Mesenchymal stem cell (in vitro differentiated cells and primary cell): ENCODE results near the gene RHBDL1.

ENCODE experiments used
- DNase-seq: peaks from one replicate; pipeline ENCODE4 v3.0.0-alpha.2; 2013
- H2AFZ ChIP-seq: one replicate; pipeline ENCODE4 v1.6.1; 2013; ENCODE audit warnings: low read depth, mild to moderate bottlenecking, control low read depth, inconsistent platforms, low read length, moderate library complexity
- H2AK5ac ChIP-seq: 2 replicates; pipeline ENCODE4 v1.6.1; 2013; ENCODE audit warnings: low read length, moderate library complexity, mild to moderate bottlenecking, inconsistent platforms; ENCODE audit not compliant: severe bottlenecking
- H2BK120ac ChIP-seq: one replicate; pipeline ENCODE4 v1.6.1; 2013; ENCODE audit warnings: low read depth, mild to moderate bottlenecking, inconsistent platforms, low read length, moderate library complexity
- H2BK12ac ChIP-seq, 2 experiments: one replicate each; pipeline ENCODE4 v1.6.1; 2013; ENCODE audit warnings: inconsistent platforms in 2 of 2, low read length in 2 of 2, mild to moderate bottlenecking in 2 of 2, moderate library complexity in 2 of 2, control low read depth in 1 of 2
- H2BK15ac ChIP-seq: one replicate; pipeline ENCODE4 v1.6.1; 2013; ENCODE audit warnings: mild to moderate bottlenecking, low read depth, inconsistent platforms; ENCODE audit not compliant: poor library complexity, severe bottlenecking
- H2BK5ac ChIP-seq: 2 replicates; pipeline ENCODE4 v1.6.1; 2013; ENCODE audit warnings: low read depth, mild to moderate bottlenecking, low read length, control low read depth, inconsistent platforms; ENCODE audit not compliant: poor library complexity, severe bottlenecking
- H3K14ac ChIP-seq, 2 experiments: one replicate each; pipeline ENCODE4 v1.6.1; 2013; ENCODE audit warnings: inconsistent platforms in 2 of 2, low read length in 2 of 2, control low read depth in 1 of 2, mild to moderate bottlenecking in 1 of 2, moderate library complexity in 1 of 2
- H3K18ac ChIP-seq, 2 experiments: one replicate each; pipeline ENCODE4 v1.6.1; 2013; ENCODE audit warnings: inconsistent platforms in 2 of 2, low read length in 2 of 2, control low read depth in 1 of 2, low read depth in 1 of 2, mild to moderate bottlenecking in 1 of 2
- H3K23ac ChIP-seq, 2 experiments: one replicate each; pipeline ENCODE4 v1.6.1; 2013; ENCODE audit warnings: inconsistent platforms in 2 of 2, low read length in 2 of 2, mild to moderate bottlenecking in 2 of 2, moderate library complexity in 2 of 2, control low read depth in 1 of 2
- H3K27ac ChIP-seq: 2 replicates; pipeline ENCODE4 v1.5.1; 2013; ENCODE audit warnings: mild to moderate bottlenecking, moderate library complexity, low read length, control low read depth, inconsistent platforms; ENCODE audit not compliant: poor library complexity, severe bottlenecking
- H3K27me3 ChIP-seq, 2 experiments: 2 replicates each; pipeline versions ENCODE4 v1.6.1 to v1.7.0; 2013; ENCODE audit warnings: low read length in 2 of 2, mild to moderate bottlenecking in 2 of 2, moderate library complexity in 2 of 2, control low read depth in 1 of 2, inconsistent platforms in 1 of 2; ENCODE audit not compliant: control insufficient read depth in 1 of 2, insufficient read depth in 1 of 2
- H3K36me3 ChIP-seq, 2 experiments: 2 replicates each; pipeline versions ENCODE4 v1.6.1 to v1.7.0; 2013; ENCODE audit warnings: low read length in 2 of 2, control low read depth in 1 of 2, inconsistent platforms in 1 of 2, low read depth in 1 of 2, mild to moderate bottlenecking in 1 of 2; ENCODE audit not compliant: insufficient read depth in 2 of 2, control insufficient read depth in 1 of 2
- H3K4ac ChIP-seq, 2 experiments: one replicate each; pipeline ENCODE4 v1.6.1; 2013; ENCODE audit warnings: inconsistent platforms in 2 of 2, low read length in 2 of 2, mild to moderate bottlenecking in 2 of 2, moderate library complexity in 2 of 2, control low read depth in 1 of 2, low read depth in 1 of 2
- H3K4me1 ChIP-seq: 2 replicates; pipeline ENCODE4 v1.6.1; 2013; ENCODE audit warnings: low read depth, low read length, control low read depth; ENCODE audit not compliant: control insufficient read depth, insufficient read depth
- H3K4me2 ChIP-seq: 2 replicates; pipeline ENCODE4 v1.6.1; 2013; ENCODE audit warnings: low read length, mild to moderate bottlenecking, inconsistent platforms; ENCODE audit not compliant: poor library complexity, severe bottlenecking
- H3K4me3 ChIP-seq, 2 experiments: 2 replicates each; pipeline versions ENCODE4 v1.5.1 to v1.7.0; 2013; ENCODE audit warnings: low read length in 2 of 2, mild to moderate bottlenecking in 2 of 2, control low read depth in 1 of 2, low read depth in 1 of 2; ENCODE audit not compliant: insufficient read depth in 1 of 2
- H3K79me1 ChIP-seq: replicated peaks from 2 replicates; pipeline ENCODE4 v1.6.1; 2013; ENCODE audit warnings: mild to moderate bottlenecking, control low read depth, low read length, inconsistent platforms; ENCODE audit not compliant: poor library complexity, severe bottlenecking
- H3K9ac ChIP-seq: 2 replicates; pipeline ENCODE4 v1.7.0; 2013; ENCODE audit warnings: mild to moderate bottlenecking, low read length, moderate library complexity
- H3K9me3 ChIP-seq: 2 replicates; pipeline ENCODE4 v1.7.0; 2013; ENCODE audit warnings: mild to moderate bottlenecking, low read length; ENCODE audit not compliant: control insufficient read depth
- H4K8ac ChIP-seq: one replicate; pipeline ENCODE4 v1.6.1; 2013; ENCODE audit warnings: inconsistent platforms, mild to moderate bottlenecking, low read length, moderate library complexity
- H4K91ac ChIP-seq: one replicate; pipeline ENCODE4 v1.6.1; 2013; ENCODE audit warnings: mild to moderate bottlenecking, low read length, inconsistent platforms
- WGBS: methylation state at CpG from one replicate; pipeline ENCODE4 v1.1.7; 2013; ENCODE audit warnings: mixed read lengths; 5-methylcytosine and 5-hydroxymethylcytosine counted together

Gene RHBDL1

DNA sequence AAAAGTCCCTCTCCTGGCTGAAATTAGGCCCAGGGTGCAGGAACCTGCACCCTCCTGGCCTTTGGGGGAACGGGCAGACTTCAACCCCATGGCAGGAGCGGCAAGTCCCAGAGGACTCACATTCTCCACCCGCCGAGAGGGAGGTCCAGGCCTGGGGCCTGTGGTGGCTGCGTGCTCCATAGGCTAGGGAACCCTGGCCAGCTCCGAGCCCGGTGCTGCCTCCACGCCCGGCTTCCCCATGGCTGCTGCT is 50.6 kb downstream of the RHBDL1 start:
- Histone ChIP-seq H3K4me3 (no peak overlapping the region), H3K14ac (no peak overlapping the region), H2BK120ac (no peak overlapping the region), H3K27me3 (peaks cover 0 to 19% of the 10 kb centered on the region in 2 experiments), H3K4ac (peak overlapping the region in 1 of 2 experiments; percentile 70), H3K23ac (no peak overlapping the region), H2BK15ac (peak overlapping the region; percentile 57), H2BK12ac (peak overlapping the region in 1 of 2 experiments; percentile 90), H4K91ac (peak overlapping the region; percentile 64), H3K9ac (no peak overlapping the region), H2AFZ (no peak overlapping the region), H2BK5ac (no peak overlapping the region), H3K9me3 (no peaks in the 10 kb centered on the region), H3K4me1 (peaks cover 49% of the 10 kb centered on the region), H3K18ac (peak overlapping the region; percentile 61 to 81), H4K8ac (peak overlapping the region; percentile 45), H3K4me2 (no peak overlapping the region), H3K36me3 (peaks cover 0 to 46% of the 10 kb centered on the region in 2 experiments), H2AK5ac (no peak overlapping the region), H3K79me1 (peaks cover 5% of the 10 kb centered on the region), H3K27ac (no peak overlapping the region)
- DNase-seq: peak; percentile 36
- 38% methylated on average over 9 of the region's 9 CpGs for WGBS

DNA sequence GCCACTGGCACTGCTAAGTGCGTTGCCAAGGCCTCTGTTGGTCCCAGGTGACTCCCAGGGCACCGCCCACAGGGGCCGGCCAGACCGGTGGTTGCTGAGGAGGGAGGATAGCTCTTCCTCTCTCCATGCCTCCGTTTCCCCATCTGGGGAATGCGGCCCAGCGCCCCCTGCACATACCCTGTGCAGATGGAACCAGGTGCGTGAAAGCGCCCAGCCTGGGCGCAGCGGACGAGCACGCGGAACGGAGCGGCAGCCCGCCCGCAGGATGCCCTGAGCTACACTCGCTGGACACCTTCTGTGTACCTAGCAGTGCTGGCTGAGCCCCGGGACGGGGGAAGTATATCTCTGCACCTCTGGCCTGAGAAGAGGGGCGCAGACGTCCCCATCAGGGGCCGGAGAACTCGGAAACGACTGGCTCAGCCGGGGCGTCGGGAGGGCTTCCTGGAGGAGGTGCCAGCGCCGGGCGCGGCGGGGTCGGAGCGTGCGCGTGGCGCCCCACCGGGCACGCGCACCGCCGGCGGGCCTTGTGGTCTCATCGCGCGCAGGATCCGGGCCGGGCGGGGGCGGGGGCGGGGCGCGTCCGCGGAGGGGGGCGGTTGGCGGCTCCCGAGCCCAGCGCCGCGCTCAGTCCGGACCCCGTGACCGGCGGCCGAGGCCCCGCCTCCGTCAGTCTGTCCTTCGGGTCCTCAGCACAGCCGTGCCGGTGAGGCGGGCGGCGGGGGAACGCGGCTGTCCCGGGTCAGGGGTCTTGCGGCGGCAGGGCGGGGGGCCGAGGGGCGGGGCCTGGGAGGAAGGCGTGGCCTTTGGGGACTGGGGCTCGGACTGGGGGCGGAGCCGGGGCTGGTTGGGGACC is 51.2 kb downstream of the RHBDL1 start, which contains the start of the genes CCDC78 and HAGHL:
Gene CCDC78 (minus strand): TSS at position 6 of the 853 bp plus-strand sequence. CDS start 76 bp downstream, outside the sequence.
Gene HAGHL (plus strand): TSS at position 669 of the 853 bp plus-strand sequence. CDS start 404 bp downstream, outside the sequence.
- peak; percentile 59 for DNase-seq
- H4K8ac ChIP-seq: peak within 1 kb of the TSS; percentile 47
- H3K4me1 ChIP-seq: peaks cover 45% of the 10 kb centered on the region
- peak within 1 kb of the TSS; percentile 51 for H2AFZ ChIP-seq
- 5% methylated on average over 50 of the region's 88 CpGs for WGBS
- no peak within 1 kb of the TSS for H3K27ac ChIP-seq
- peaks cover 0 to 19% of the 10 kb centered on the region in 2 experiments for H3K27me3 ChIP-seq
- H3K9ac ChIP-seq: peak within 1 kb of the TSS; percentile 84
- H2BK15ac ChIP-seq: peak within 1 kb of the TSS; percentile 57
- peak within 1 kb of the TSS in 1 of 2 experiments; percentile 92 for H3K14ac ChIP-seq
- H3K4me3 ChIP-seq: peak within 1 kb of the TSS; percentile 56 to 82
- H3K4me2 ChIP-seq: peak within 1 kb of the TSS; percentile 93
- peak within 1 kb of the TSS; percentile 71 to 98 for H3K18ac ChIP-seq
- peak within 1 kb of the TSS in 1 of 2 experiments; percentile 63 for H3K23ac ChIP-seq
- H2BK120ac ChIP-seq: peak within 1 kb of the TSS; percentile 68
- H2BK5ac ChIP-seq: no peak within 1 kb of the TSS
- H4K91ac ChIP-seq: peak within 1 kb of the TSS; percentile 67
- H3K4ac ChIP-seq: peak within 1 kb of the TSS; percentile 70 to 95
- peaks cover 3 to 49% of the 10 kb centered on the region in 2 experiments for H3K36me3 ChIP-seq
- H3K9me3 ChIP-seq: no peaks in the 10 kb centered on the region
- H2BK12ac ChIP-seq: peak within 1 kb of the TSS in 1 of 2 experiments; percentile 90
- H2AK5ac ChIP-seq: no peak within 1 kb of the TSS
- H3K79me1 ChIP-seq: peaks cover 2% of the 10 kb centered on the region

DNA sequence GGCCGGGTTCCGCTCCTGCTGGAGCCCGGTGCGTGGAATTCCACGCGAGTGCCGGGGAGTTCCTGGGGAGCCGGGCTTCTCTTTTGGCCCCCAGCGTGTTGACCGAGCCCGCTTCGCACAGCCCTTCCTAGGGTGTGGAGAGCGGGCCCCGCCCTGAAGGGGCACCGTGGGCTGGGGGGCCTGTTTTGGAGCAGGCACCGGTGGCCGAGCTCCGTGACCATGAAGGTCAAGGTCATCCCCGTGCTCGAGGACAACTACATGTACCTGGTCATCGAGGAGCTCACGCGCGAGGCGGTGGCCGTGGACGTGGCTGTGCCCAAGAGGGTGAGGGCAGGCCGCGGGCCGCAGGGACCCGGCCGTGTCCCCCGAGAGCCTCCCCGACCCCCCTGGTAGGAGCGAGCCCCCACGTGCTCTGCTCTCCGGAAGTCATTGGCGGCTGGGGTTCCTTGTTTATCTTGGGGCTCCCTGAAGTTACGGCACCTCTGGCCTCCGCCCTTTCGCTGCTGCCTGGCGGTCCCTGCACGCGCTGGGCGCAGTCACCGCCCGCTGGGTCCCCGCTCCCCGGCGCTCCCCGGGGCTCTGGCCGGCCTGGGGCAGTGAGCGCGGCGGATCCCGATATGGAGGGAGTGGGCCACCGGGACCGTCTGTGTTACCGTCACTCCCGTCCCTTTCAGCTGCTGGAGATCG is 52.0 kb downstream of the RHBDL1 start:
- H2AFZ ChIP-seq: peak overlapping the region; percentile 51
- peak overlapping the region; percentile 67 for H4K91ac ChIP-seq
- H2BK12ac ChIP-seq: peak overlapping the region in 1 of 2 experiments; percentile 83
- H3K36me3 ChIP-seq: peaks cover 6 to 49% of the 10 kb centered on the region in 2 experiments
- peak overlapping the region; percentile 19 to 95 for H3K4ac ChIP-seq
- H2AK5ac ChIP-seq: no peak overlapping the region
- DNase-seq: no peak
- peak overlapping the region; percentile 47 for H4K8ac ChIP-seq
- no peaks in the 10 kb centered on the region for H3K79me1 ChIP-seq
- H3K14ac ChIP-seq: peak overlapping the region in 1 of 2 experiments; percentile 92
- H3K18ac ChIP-seq: peak overlapping the region; percentile 71 to 98
- no peak overlapping the region for H2BK5ac ChIP-seq
- peaks cover 38% of the 10 kb centered on the region for H3K4me1 ChIP-seq
- H3K23ac ChIP-seq: peak overlapping the region in 1 of 2 experiments; percentile 63
- H3K9me3 ChIP-seq: no peaks in the 10 kb centered on the region
- 2% methylated on average over 53 of the region's 61 CpGs for WGBS
- H3K9ac ChIP-seq: peak overlapping the region; percentile 84
- peak overlapping the region; percentile 93 for H3K4me2 ChIP-seq
- H3K27ac ChIP-seq: no peak overlapping the region
- peaks cover 0 to 19% of the 10 kb centered on the region in 2 experiments for H3K27me3 ChIP-seq
- peak overlapping the region; percentile 44 for H2BK120ac ChIP-seq
- H2BK15ac ChIP-seq: peak overlapping the region; percentile 55
- H3K4me3 ChIP-seq: peak overlapping the region; percentile 56 to 82
